H1 (cell line): ENCODE data around the gene RPS27. TPM values are rescaled to one million over a fixed set of nuclear protein-coding genes. Genes with fewer than 3 reads are reported as not detected.

Experiments used
- CTCF ChIA-PET: fragments of 300-600 bp; sonication (Branson Sonifier 250); formaldehyde crosslinking; loops from one replicate; lab custom pipeline; 2021; ENCODE audit not compliant: partially characterized antibody; lab: Charles Lee
- POLR2A ChIA-PET: fragments of 300-600 bp; sonication (Branson Sonifier 250); formaldehyde crosslinking; loops from one replicate; lab custom pipeline; 2021; ENCODE audit warnings: inconsistent platforms; ENCODE audit not compliant: partially characterized antibody; lab: Charles Lee
- DNase-seq, 2 experiments: peaks; one replicate each; pipeline versions ENCODE4 v3.0.0 to v3.0.0-alpha.2; 2010 to 2022; ENCODE audit warnings: low spot score in 2 of 2, low read depth in 1 of 2, mixed read lengths in 1 of 2
- FAIRE-seq: peaks from 2 replicates; lab custom pipeline; 2011; peaks lifted over from hg19 to GRCh38; lab: Jason Lieb, UNC
- H2AFZ ChIP-seq: 2 replicates; pipeline ENCODE4 v1.8.1; 2012; ENCODE audit warnings: low read length, inconsistent platforms
- H2AK5ac ChIP-seq: 2 replicates; pipeline ENCODE4 v1.6.1; 2013; ENCODE audit warnings: low read depth, low read length
- H2BK120ac ChIP-seq: replicated peaks from 2 replicates; pipeline ENCODE3; 2013; ENCODE audit warnings: low read depth, low read length, inconsistent platforms
- H2BK12ac ChIP-seq: 2 replicates; pipeline ENCODE4 v1.6.1; 2013; ENCODE audit warnings: low read depth, low read length
- H2BK15ac ChIP-seq: 2 replicates; pipeline ENCODE4 v1.6.1; 2013; ENCODE audit warnings: low read length
- H2BK20ac ChIP-seq: 2 replicates; pipeline ENCODE4 v1.6.1; 2013; ENCODE audit warnings: low read length
- H2BK5ac ChIP-seq: 2 replicates; pipeline ENCODE4 v1.6.1; 2013; ENCODE audit warnings: low read depth, low read length
- H3K14ac ChIP-seq: 2 replicates; pipeline ENCODE4 v1.6.1; 2013; ENCODE audit warnings: inconsistent platforms; ENCODE audit not compliant: insufficient read length
- H3K18ac ChIP-seq: 2 replicates; pipeline ENCODE4 v1.6.1; 2013; ENCODE audit warnings: low read length; ENCODE audit errors: extremely low read depth
- H3K23ac ChIP-seq: 2 replicates; pipeline ENCODE4 v1.6.1; 2013; ENCODE audit warnings: inconsistent platforms; ENCODE audit not compliant: insufficient read length
- H3K23me2 ChIP-seq: 2 replicates; pipeline ENCODE4 v1.6.1; 2013; ENCODE audit warnings: low read depth, low read length
- H3K27ac ChIP-seq: 2 replicates; pipeline ENCODE4 v1.6.1; 2011; ENCODE audit warnings: low read depth, low read length, inconsistent platforms
- H3K27me3 ChIP-seq, 4 experiments: replicated peaks in 1 of 4; 1 replicate in 1 of 4; 2 replicates in 3 of 4; pipeline versions ENCODE4 v1.6.1 to v1.8.1; 2011 to 2013; ENCODE audit warnings: low read length in 3 of 4, mild to moderate bottlenecking in 3 of 4, inconsistent platforms in 2 of 4, mixed read lengths in 2 of 4, moderate library complexity in 1 of 4; ENCODE audit not compliant: control insufficient read depth in 3 of 4, insufficient read depth in 3 of 4; ENCODE audit errors: extremely low read depth in 1 of 4
- H3K36me3 ChIP-seq, 4 experiments: 2 replicates each; pipeline versions ENCODE4 v1.6.1 to v1.8.1; 2011 to 2013; ENCODE audit warnings: mild to moderate bottlenecking in 4 of 4, low read length in 3 of 4, moderate library complexity in 2 of 4, control low read depth in 1 of 4, inconsistent platforms in 1 of 4; ENCODE audit not compliant: insufficient read depth in 4 of 4, control insufficient read depth in 2 of 4
- H3K4ac ChIP-seq: replicated peaks from 2 replicates; pipeline ENCODE3; 2013; ENCODE audit warnings: low read length, low read depth, mixed read lengths, inconsistent platforms; ENCODE audit not compliant: insufficient read length
- H3K4me1 ChIP-seq, 4 experiments: replicated peaks in 1 of 4; 1 replicate in 1 of 4; 2 replicates in 3 of 4; pipeline versions ENCODE4 v1.6.1 to v1.8.1; 2011 to 2013; ENCODE audit warnings: low read length in 3 of 4, inconsistent platforms in 2 of 4, mixed read lengths in 1 of 4; ENCODE audit not compliant: insufficient read depth in 4 of 4, control insufficient read depth in 3 of 4
- H3K4me2 ChIP-seq, 2 experiments: 2 replicates each; pipeline versions ENCODE4 v1.6.1 to v1.8.1; 2011 to 2013; ENCODE audit warnings: low read depth in 2 of 2, low read length in 2 of 2, control low read depth in 1 of 2, inconsistent platforms in 1 of 2, mild to moderate bottlenecking in 1 of 2; ENCODE audit not compliant: insufficient read depth in 1 of 2
- H3K4me3 ChIP-seq, 4 experiments: fragments of 200-600, 300-600 bp in 1 of 4; sonication (generic), shearing (Covaris generic), sonication (Bioruptor Twin) in 1 of 4; 2 replicates each; pipeline versions ENCODE4 v1.5.1 to v1.8.1; 2011 to 2016; ENCODE audit warnings: low read length in 4 of 4, low read depth in 3 of 4, control low read depth in 2 of 4, inconsistent platforms in 2 of 4, mild to moderate bottlenecking in 2 of 4, mixed read lengths in 1 of 4, moderate library complexity in 1 of 4; ENCODE audit not compliant: insufficient read depth in 2 of 4; ENCODE audit errors: extremely low read depth in 1 of 4
- H3K56ac ChIP-seq: replicated peaks from 2 replicates; pipeline ENCODE3; 2013; ENCODE audit warnings: low read depth, mild to moderate bottlenecking, mixed read lengths, low read length, inconsistent platforms; ENCODE audit not compliant: insufficient read length
- H3K79me1 ChIP-seq: 2 replicates; pipeline ENCODE4 v1.6.1; 2013; ENCODE audit warnings: low read depth, low read length, control low read depth
- H3K79me2 ChIP-seq, 2 experiments: 2 replicates each; pipeline versions ENCODE4 v1.6.1 to v1.8.1; 2012 to 2013; ENCODE audit warnings: low read length in 2 of 2, mild to moderate bottlenecking in 2 of 2, inconsistent platforms in 1 of 2; ENCODE audit not compliant: insufficient read depth in 2 of 2, control insufficient read depth in 1 of 2
- H3K9ac ChIP-seq, 4 experiments: replicated peaks in 1 of 4; 1 replicate in 1 of 4; 2 replicates in 3 of 4; pipeline versions ENCODE4 v1.6.1 to v1.8.1; 2011 to 2013; ENCODE audit warnings: low read depth in 3 of 4, low read length in 3 of 4, control low read depth in 2 of 4, mild to moderate bottlenecking in 2 of 4, moderate library complexity in 2 of 4, inconsistent platforms in 1 of 4; ENCODE audit errors: extremely low read depth in 1 of 4
- H3K9me3 ChIP-seq, 2 experiments: 2 replicates each; pipeline versions ENCODE4 v1.6.1 to v1.8.1; 2012 to 2013; ENCODE audit warnings: mild to moderate bottlenecking in 2 of 2, moderate library complexity in 2 of 2, control low read depth in 1 of 2, inconsistent platforms in 1 of 2, low read depth in 1 of 2, low read length in 1 of 2, mixed read lengths in 1 of 2; ENCODE audit not compliant: insufficient read depth in 2 of 2
- H4K20me1 ChIP-seq, 2 experiments: replicated peaks in 1 of 2; 2 replicates each; pipeline versions ENCODE3 to v1.8.1; 2011 to 2013; ENCODE audit warnings: inconsistent platforms in 2 of 2, low read length in 2 of 2, mild to moderate bottlenecking in 1 of 2; ENCODE audit not compliant: insufficient read depth in 2 of 2, control insufficient read depth in 1 of 2
- H4K5ac ChIP-seq: 2 replicates; pipeline ENCODE4 v1.6.1; 2013; ENCODE audit warnings: low read length, low read depth, mixed read lengths, inconsistent platforms; ENCODE audit not compliant: insufficient read length
- H4K8ac ChIP-seq: 2 replicates; pipeline ENCODE4 v1.8.0; 2013; ENCODE audit warnings: mild to moderate bottlenecking, moderate library complexity, low read length, inconsistent platforms; ENCODE audit not compliant: insufficient read depth; ENCODE audit errors: extremely low read depth
- H4K91ac ChIP-seq: replicated peaks from 2 replicates; pipeline ENCODE3; 2013; ENCODE audit warnings: low read length, mixed read lengths, inconsistent platforms; ENCODE audit not compliant: insufficient read length
- BCL11A ChIP-seq, 2 experiments: IDR thresholded peaks; one replicate each; pipeline ENCODE4 v1.6.1; 2011; ENCODE audit warnings: low read depth in 2 of 2, low read length in 2 of 2, mild to moderate bottlenecking in 2 of 2
- BRCA1 ChIP-seq: IDR thresholded peaks from 2 replicates; pipeline ENCODE4 v1.6.1; 2012; ENCODE audit warnings: low read depth, low read length, improper control_type of control experiment
- CHD2 ChIP-seq: IDR thresholded peaks from 2 replicates; pipeline ENCODE4 v1.6.1; 2012; ENCODE audit warnings: low read length, improper control_type of control experiment
- CREB1 ChIP-seq: IDR thresholded peaks from 2 replicates; pipeline ENCODE4 v1.6.1; 2012; ENCODE audit warnings: inconsistent platforms
- KDM4A ChIP-seq: IDR thresholded peaks from one replicate; pipeline ENCODE4 v1.7.1; 2012; ENCODE audit warnings: low read depth, mild to moderate bottlenecking, moderate library complexity, low read length, inconsistent platforms; ENCODE audit not compliant: severe bottlenecking
- PHF8 ChIP-seq: fragments of 200-600 bp; sonication (generic); conservative IDR thresholded peaks from 2 replicates; pipeline ENCODE4 v1.7.1; 2012; ENCODE audit warnings: low read depth, mild to moderate bottlenecking, inconsistent platforms, low read length, moderate library complexity
- POLR2A ChIP-seq, 2 experiments: IDR thresholded peaks; 1 replicate in 1 of 2; 2 replicates in 1 of 2; pipeline ENCODE4 v1.6.1; 2011; ENCODE audit warnings: low read depth in 2 of 2, low read length in 2 of 2, mild to moderate bottlenecking in 2 of 2; ENCODE audit errors: control extremely low read depth in 1 of 2
- RBBP5 ChIP-seq: IDR thresholded peaks from 2 replicates; pipeline ENCODE4 v1.7.1; 2012; ENCODE audit warnings: low read depth, mild to moderate bottlenecking, inconsistent platforms, low read length, moderate library complexity, borderline replicate concordance
- RNF2 ChIP-seq: fragments of 200-900, 300-1000 bp; sonication (generic); IDR thresholded peaks from 2 replicates; pipeline ENCODE4 v1.7.1; 2016; ENCODE audit warnings: borderline replicate concordance, low read depth, mild to moderate bottlenecking, antibody characterized with exemption, low read length; ENCODE audit not compliant: poor library complexity, severe bottlenecking; ENCODE audit errors: missing control alignments
- SAP30 ChIP-seq: fragments of 300-600 bp; sonication (generic); IDR thresholded peaks from 2 replicates; pipeline ENCODE4 v1.7.1; 2012; ENCODE audit warnings: low read length, moderate library complexity, mild to moderate bottlenecking, inconsistent platforms; ENCODE audit not compliant: insufficient read depth, insufficient replicate concordance
- SIN3A ChIP-seq, 2 experiments: IDR thresholded peaks in 1 of 2; conservative IDR thresholded peaks in 1 of 2; 2 replicates each; pipeline ENCODE4 v1.6.1; 2011 to 2012; ENCODE audit warnings: low read length in 2 of 2, improper control_type of control experiment in 1 of 2, low read depth in 1 of 2, mild to moderate bottlenecking in 1 of 2
- SIX5 ChIP-seq: IDR thresholded peaks from 2 replicates; pipeline ENCODE4 v1.6.1; 2011; ENCODE audit warnings: mild to moderate bottlenecking, low read depth, low read length
- TCF12 ChIP-seq: IDR thresholded peaks from 2 replicates; pipeline ENCODE4 v1.6.1; 2011; ENCODE audit warnings: low read depth, mild to moderate bottlenecking, low read length
- WGBS, 2 experiments: shearing (Covaris generic) in 1 of 2; methylation state at CpG; one replicate each; pipeline versions ENCODE4 v1.1.6 to v1.1.7; 2013 to 2015; ENCODE audit warnings: low lambda C conversion rate in 2 of 2, mixed read lengths in 2 of 2, inconsistent platforms in 1 of 2, low coverage in 1 of 2, missing lambda C conversion rate in 1 of 2; ENCODE audit not compliant: insufficient replicate concordance in 2 of 2, insufficient coverage in 1 of 2, insufficient read length in 1 of 2; ENCODE audit errors: extremely low coverage in 1 of 2, missing lambda C conversion rate in 1 of 2; 5-methylcytosine and 5-hydroxymethylcytosine counted together
- polyA plus RNA-seq, 7 experiments: library from polyadenylated mRNA; depleted of rRNA in 3 of 7; stranded (reverse) in 5 of 7; unstranded in 2 of 7; fragments of >200 nt in 5 of 7; fragments of 200-250 nt in 2 of 7; gene quantifications; 1 replicate in 5 of 7; 2 replicates in 1 of 7; 4 replicates in 1 of 7; pipeline versions ENCODE4 v1.2.1 to v1.2.3, GENCODE V29; 2011 to 2013; ENCODE audit warnings: missing spikeins in 2 of 7, mixed read lengths in 2 of 7
- total RNA-seq: library from RNA; stranded (reverse); fragmentation: NEBNext Ultra II Directional; extraction: Animal tissue kit (Norgen Biotek cat#: 25700); gene quantifications from 2 replicates; pipeline ENCODE4 v1.2.1, GENCODE V29; 2021

The RPS27 gene
- total and polyA plus RNA-seq, 2 of the 8 experiments (the other 6 are each of a cell fraction or from before 2014, with no cell fraction given) = 1,810 to 3,155 TPM

DNA sequence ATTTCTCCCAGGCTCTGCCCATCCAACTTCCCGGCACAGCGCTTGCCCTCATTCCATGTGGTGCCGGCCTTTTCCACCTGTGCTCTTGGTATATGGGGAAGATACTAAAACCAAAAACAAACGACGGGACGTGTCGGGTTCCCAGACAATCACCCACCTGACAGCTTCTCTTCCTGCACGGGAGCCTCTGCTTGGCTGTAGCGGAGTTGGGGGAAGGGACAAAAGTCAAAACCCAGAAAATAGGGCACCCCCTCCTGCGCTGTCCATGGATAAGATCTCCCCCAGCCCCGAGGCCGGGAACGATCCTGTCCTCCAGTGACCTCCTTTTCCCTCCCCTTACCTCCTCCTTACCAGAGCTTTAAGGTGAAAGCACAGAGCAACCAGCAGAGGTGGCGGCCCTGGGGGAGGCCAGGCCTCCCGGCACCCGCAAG lies 13.7 kb upstream of the RPS27 start:
- Histone ChIP-seq H2BK5ac (peak overlapping the region; percentile 75), H3K79me1 (peaks cover 6% of the 10 kb centered on the region), H3K23me2 (peaks cover 12% of the 10 kb centered on the region), H3K56ac (peak overlapping the region; percentile 5), H2BK20ac (no peak overlapping the region), H3K79me2 (peaks cover 0 to 16% of the 10 kb centered on the region in 2 experiments; a peak in 2 of 4 replicates), H2BK120ac (no peak overlapping the region), H4K20me1 (no peaks in the 10 kb centered on the region), H3K9me3 (no peaks in the 10 kb centered on the region), H2AFZ (no peak overlapping the region), H3K4me3 (peak overlapping the region; percentile 91 to 99 (median 93)), H3K27ac (peak overlapping the region; percentile 66), H3K14ac (no peak overlapping the region), H3K9ac (peak overlapping the region; percentile 73 to 84 (median 76)), H2AK5ac (no peak overlapping the region), H3K4ac (no peak overlapping the region), H4K8ac (peak overlapping the region; percentile 82; the same call in 1 of the 2 replicates), H2BK12ac (no peak overlapping the region), H3K4me1 (no peaks in the 10 kb centered on the region; a peak in 1 of 7 replicates), H3K23ac (no peak overlapping the region), H3K27me3 (no peaks in the 10 kb centered on the region), H4K5ac (peak overlapping the region; percentile 78), H3K36me3 (peaks cover 12 to 46% (median 25%) of the 10 kb centered on the region in 4 experiments; a peak in 7 of 8 replicates), H4K91ac (peak overlapping the region; percentile 64), H2BK15ac (no peak overlapping the region), H3K4me2 (peak overlapping the region; percentile 93 to 98), H3K18ac (peak overlapping the region; percentile 96)
- POLR2A ChIA-PET = interaction anchor here (0.6 to 15.5 kb wide), 16 partner anchors 11 to 330 kb away, joined by 3 to 276 read pairs (median 4); partner anchors contain the start of genes CREB3L4, CRTC2, DENND4B and GATAD2B
- FAIRE-seq (no peak), DNase-seq (no peak)
- CTCF ChIA-PET = interaction anchor here (1.6 to 3.8 kb wide), 6 partner anchors 10 to 180 kb away, joined by 7 to 29 read pairs (median 11); partner anchors contain the start of genes CREB3L4, RAB13 and SLC39A1
- TF ChIP-seq RNF2 = no peak
- no peak for TF ChIP-seq TCF12
- no peak for TF ChIP-seq RBBP5
- TF ChIP-seq BCL11A (IDR thresholded peaks at IDR 0.05; ENCODE audit: low read depth in 2 of 2, low read length in 2 of 2) = no peak
- TF ChIP-seq PHF8 = no peak
- no peak for TF ChIP-seq BRCA1
- TF ChIP-seq SAP30 = peak; percentile 52
- TF ChIP-seq POLR2A (IDR thresholded peaks at IDR 0.05; ENCODE audit: control extremely low read depth in 1 of 2, low read depth in 2 of 2, low read length in 2 of 2) = peak in 1 of 2 experiments; percentile 33; a peak in 1 of 3 replicates
- TF ChIP-seq SIX5 = no peak
- no peak for TF ChIP-seq KDM4A
- no peak for TF ChIP-seq CHD2
- TF ChIP-seq SIN3A (conservative IDR thresholded peaks at IDR 0.05 in 1 of 2, IDR thresholded peaks at IDR 0.05 in 1 of 2; ENCODE audit: low read depth in 1 of 2, low read length in 2 of 2) = 0 out of 4 replicates have a peak, but pooled peaks of 1 of the 2 experiments have one; percentile 57
- no peak for TF ChIP-seq CREB1
- 5% methylated on average over 14 of the region's 16 CpGs; no CpG with 5 or more reads in 1 of the 2 experiments for WGBS, 2 experiments
